Mucosa of descending colon (tissue), 3 donors: Measurements from ENCODE around the gene TIMP2. TPM values are rescaled to one million over a fixed set of nuclear protein-coding genes. Genes with fewer than 3 reads are reported as not detected.

ENCODE experiments used
- ATAC-seq: fragments of 200-7000 bp; cut with Tn5 transposase; one replicate; pipeline ENCODE4 v1.9.1; 2020; ENCODE audit warnings: mild to moderate bottlenecking, moderate library complexity
- DNase-seq, 3 donors: peaks; one replicate each; pipeline ENCODE4 v3.0.0-alpha.2; 2020
- H3K36me3 ChIP-seq: fragments of 200-600 bp; one replicate; pipeline ENCODE4 v1.8.0; 2021; ENCODE audit warnings: low read depth, mild to moderate bottlenecking
- H3K4me1 ChIP-seq: fragments of 200-600 bp; one replicate; pipeline ENCODE4 v1.8.0; 2021; ENCODE audit warnings: low read depth, mild to moderate bottlenecking
- H3K4me3 ChIP-seq: fragments of 200-600 bp; one replicate; pipeline ENCODE4 v1.8.0; 2021; ENCODE audit warnings: mild to moderate bottlenecking
- H3K9me3 ChIP-seq: fragments of 200-600 bp; one replicate; pipeline ENCODE4 v1.8.0; 2021; ENCODE audit warnings: mild to moderate bottlenecking
- CTCF ChIP-seq: fragments of 200-600 bp; IDR thresholded peaks from one replicate; pipeline ENCODE4 v1.8.0; 2022; ENCODE audit warnings: antibody characterized with exemption, mild to moderate bottlenecking
- intact Hi-C, 2 donors: fragments of 100-400 bp; cut with DNase I in 1 of 2; cut with micrococcal nuclease in 1 of 2; formaldehyde crosslinking; loops; one replicate each; pipeline versions ENCODE4 v1.11.0 to v1.11.1; 2022; cut with DNase I, micrococcal nuclease
- total RNA-seq, 3 donors: library from RNA; stranded (reverse); fragmentation: NEBNext Ultra II Directional in 2 of 3; extraction: Animal tissue kit (Norgen Biotek cat#: 25700) in 2 of 3; gene quantifications; one replicate each; pipeline versions ENCODE4 v1.2.1 to v1.2.4, GENCODE V29; 2021 to 2023
- donor health status: DM: no; HTN: no; CAD: no; lungs with moderate emphysema.
- donor health status: DM: no; HTN: no; CAD: no.
- donor health status: DM: no; HTN: yes; CAD: no.

TIMP2 gene
- total RNA-seq, 3 donors from 2014 or later, result 44.9 to 268 (median 91.3) TPM

- no peak overlapping the region for H3K4me3 ChIP-seq
- no peaks in the 10 kb centered on the region for H3K9me3 ChIP-seq
- no peak for ATAC-seq
- no peak for DNase-seq
- intact Hi-C loops, result no loop called here
- TF ChIP-seq CTCF, result no peak
- peaks cover 11% of the 10 kb centered on the region for H3K36me3 ChIP-seq
- H3K4me1 ChIP-seq, result peaks cover 13% of the 10 kb centered on the region
Measured at GRCh38 chr17:78834571-78834970, 90.6 kb downstream of the TIMP2 start.

GRCh38 chr17:78832541-78832810, 92.7 kb downstream of the TIMP2 start:
- DNase-seq (no peak), ATAC-seq (no peak)
- intact Hi-C loops, result no loop called here
- Histone ChIP-seq H3K4me3 (no peak overlapping the region), H3K36me3 (peaks cover 11% of the 10 kb centered on the region), H3K9me3 (no peaks in the 10 kb centered on the region), H3K4me1 (no peaks in the 10 kb centered on the region)
- no peak for TF ChIP-seq CTCF

GRCh38 chr17:78831688-78832540, 93.3 kb downstream of the TIMP2 start:
- no peaks in the 10 kb centered on the region for H3K4me1 ChIP-seq
- TF ChIP-seq CTCF, result no peak
- intact Hi-C loops, result no loop called here
- H3K4me3 ChIP-seq, result no peak overlapping the region
- DNase-seq (no peak), ATAC-seq (no peak)
- H3K36me3 ChIP-seq, result peaks cover 11% of the 10 kb centered on the region
- no peaks in the 10 kb centered on the region for H3K9me3 ChIP-seq

- no peak overlapping the region for H3K4me3 ChIP-seq
- ATAC-seq (no peak), DNase-seq (no peak)
- intact Hi-C loops, result no loop called here
- peaks cover 2% of the 10 kb centered on the region for H3K36me3 ChIP-seq
- no peaks in the 10 kb centered on the region for H3K4me1 ChIP-seq
- H3K9me3 ChIP-seq, result no peaks in the 10 kb centered on the region
- TF ChIP-seq CTCF, result no peak
Measured at GRCh38 chr17:78829477-78829876, 95.7 kb downstream of the TIMP2 start.

- intact Hi-C loops, result no loop called here
- no peaks in the 10 kb centered on the region for H3K9me3 ChIP-seq
- DNase-seq (no peak), ATAC-seq (no peak)
- no peak overlapping the region for H3K4me3 ChIP-seq
- TF ChIP-seq CTCF, result no peak
- H3K36me3 ChIP-seq, result no peaks in the 10 kb centered on the region
- no peaks in the 10 kb centered on the region for H3K4me1 ChIP-seq
Measured at GRCh38 chr17:78828470-78829185, 96.6 kb downstream of the TIMP2 start.
